K562 (cell line): ENCODE data around the gene CHCHD6.

Experiments
- GATAD2A ChIP-seq: fragments of 450-650 bp; IDR thresholded peaks from 2 replicates; pipeline ENCODE4 v1.6.1; 2017
- PHF20 ChIP-seq: fragments of 450-650 bp; IDR thresholded peaks from 2 replicates; pipeline ENCODE4 v1.6.1; 2018; ENCODE audit not compliant: partially characterized antibody

- TF ChIP-seq GATAD2A (no peak), PHF20 (no peak)
These were observed 78.5 kb downstream of the CHCHD6 start for GRCh38 chr3:126782536-126782935.
